ENCODE data around the gene FMNL2.

DNA sequence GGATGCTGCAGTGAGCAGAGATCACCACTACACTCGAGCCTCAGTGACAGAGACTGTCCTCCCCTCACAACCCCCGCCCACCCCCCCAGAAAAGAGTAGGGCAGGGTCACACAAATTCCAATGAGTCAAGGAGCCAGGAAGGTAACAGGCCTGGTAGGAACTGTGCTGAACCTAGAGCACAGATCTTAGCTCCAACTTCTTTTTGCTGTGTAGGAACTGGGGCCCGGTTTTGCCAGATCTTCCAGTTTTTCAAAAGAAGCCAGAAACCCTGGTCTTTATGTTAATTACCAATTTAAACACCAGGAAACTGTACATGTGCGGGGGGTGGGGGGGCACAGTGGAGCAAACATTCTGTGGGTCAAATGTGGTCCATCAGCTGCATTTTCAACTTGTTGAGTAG lies 311.3 kb downstream of the FMNL2 start:
- TF ChIP-seq POLR2A (IDR thresholded peaks at IDR 0.05) (no peak), POLR2AphosphoS5 (IDR thresholded peaks at IDR 0.05) (no peak)
- TF ChIP-seq, protein P1, sequence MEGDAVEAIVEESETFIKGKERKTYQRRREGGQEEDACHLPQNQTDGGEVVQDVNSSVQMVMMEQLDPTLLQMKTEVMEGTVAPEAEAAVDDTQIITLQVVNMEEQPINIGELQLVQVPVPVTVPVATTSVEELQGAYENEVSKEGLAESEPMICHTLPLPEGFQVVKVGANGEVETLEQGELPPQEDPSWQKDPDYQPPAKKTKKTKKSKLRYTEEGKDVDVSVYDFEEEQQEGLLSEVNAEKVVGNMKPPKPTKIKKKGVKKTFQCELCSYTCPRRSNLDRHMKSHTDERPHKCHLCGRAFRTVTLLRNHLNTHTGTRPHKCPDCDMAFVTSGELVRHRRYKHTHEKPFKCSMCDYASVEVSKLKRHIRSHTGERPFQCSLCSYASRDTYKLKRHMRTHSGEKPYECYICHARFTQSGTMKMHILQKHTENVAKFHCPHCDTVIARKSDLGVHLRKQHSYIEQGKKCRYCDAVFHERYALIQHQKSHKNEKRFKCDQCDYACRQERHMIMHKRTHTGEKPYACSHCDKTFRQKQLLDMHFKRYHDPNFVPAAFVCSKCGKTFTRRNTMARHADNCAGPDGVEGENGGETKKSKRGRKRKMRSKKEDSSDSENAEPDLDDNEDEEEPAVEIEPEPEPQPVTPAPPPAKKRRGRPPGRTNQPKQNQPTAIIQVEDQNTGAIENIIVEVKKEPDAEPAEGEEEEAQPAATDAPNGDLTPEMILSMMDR (IDR thresholded peaks at IDR 0.05 in 8 of 11, conservative IDR thresholded peaks at IDR 0.05 in 3 of 11) = no peak

Data from spleen (tissue), 7 donors.